HEK293 (cell line): ENCODE measurements around the gene SP7.

Experiments
- ZBTB8A ChIP-seq: fragments of 450-650 bp; formaldehyde crosslinking; IDR thresholded peaks from 2 replicates; pipeline ENCODE4 v1.5.1; 2016; ENCODE audit warnings: missing biosample characterization, missing genetic modification characterization
- ZNF138 ChIP-seq: fragments of 450-650 bp; formaldehyde crosslinking; IDR thresholded peaks from 2 replicates; pipeline ENCODE4 v1.5.1; 2016; ENCODE audit warnings: missing biosample characterization, missing genetic modification characterization, borderline replicate concordance
- ZNF350 ChIP-seq: fragments of 450-650 bp; formaldehyde crosslinking; IDR thresholded peaks from 2 replicates; pipeline ENCODE4 v1.5.0; 2017; ENCODE audit warnings: missing biosample characterization, mild to moderate bottlenecking, missing genetic modification characterization
- ZNF354C ChIP-seq: fragments of 450-650 bp; formaldehyde crosslinking; IDR thresholded peaks from 2 replicates; pipeline ENCODE4 v1.5.1; 2016; ENCODE audit warnings: missing biosample characterization, missing genetic modification characterization, low read depth, borderline replicate concordance
- ZNF529 ChIP-seq: fragments of 450-650 bp; formaldehyde crosslinking; IDR thresholded peaks from 2 replicates; pipeline ENCODE4 v1.5.1; 2017; ENCODE audit warnings: missing genetic modification characterization, missing biosample characterization; ENCODE audit not compliant: insufficient replicate concordance
- ZNF549 ChIP-seq: fragments of 450-650 bp; IDR thresholded peaks from 2 replicates; pipeline ENCODE4 v1.5.1; 2018; ENCODE audit warnings: missing biosample characterization, missing genetic modification characterization, mild to moderate bottlenecking, inconsistent platforms, moderate library complexity
- ZNF580 ChIP-seq: fragments of 450-650 bp; formaldehyde crosslinking; IDR thresholded peaks from 2 replicates; pipeline ENCODE4 v1.5.1; 2016; ENCODE audit warnings: missing biosample characterization, missing genetic modification characterization
- ZNF670 ChIP-seq: fragments of 450-650 bp; formaldehyde crosslinking; IDR thresholded peaks from 2 replicates; pipeline ENCODE4 v1.5.1; 2016; ENCODE audit warnings: missing biosample characterization, missing genetic modification characterization, low read depth
- TF ChIP-seq, protein P1 (sequence below): fragments of 450-650 bp; formaldehyde crosslinking; IDR thresholded peaks from 2 replicates; pipeline ENCODE4 v1.5.0; 2017; ENCODE audit warnings: missing biosample characterization, missing genetic modification characterization, borderline replicate concordance
- TF ChIP-seq, protein P2 (sequence below): fragments of 450-650 bp; formaldehyde crosslinking; IDR thresholded peaks from 2 replicates; pipeline ENCODE4 v1.5.1; 2016; ENCODE audit warnings: missing biosample characterization, missing genetic modification characterization
- TF ChIP-seq, protein P3 (sequence below): fragments of 450-650 bp; formaldehyde crosslinking; IDR thresholded peaks from 2 replicates; pipeline ENCODE4 v1.5.1; 2016; ENCODE audit warnings: missing biosample characterization, missing genetic modification characterization

- no peak for TF ChIP-seq ZNF670 (tag by site-specific recombination)
- TF ChIP-seq, protein P1, sequence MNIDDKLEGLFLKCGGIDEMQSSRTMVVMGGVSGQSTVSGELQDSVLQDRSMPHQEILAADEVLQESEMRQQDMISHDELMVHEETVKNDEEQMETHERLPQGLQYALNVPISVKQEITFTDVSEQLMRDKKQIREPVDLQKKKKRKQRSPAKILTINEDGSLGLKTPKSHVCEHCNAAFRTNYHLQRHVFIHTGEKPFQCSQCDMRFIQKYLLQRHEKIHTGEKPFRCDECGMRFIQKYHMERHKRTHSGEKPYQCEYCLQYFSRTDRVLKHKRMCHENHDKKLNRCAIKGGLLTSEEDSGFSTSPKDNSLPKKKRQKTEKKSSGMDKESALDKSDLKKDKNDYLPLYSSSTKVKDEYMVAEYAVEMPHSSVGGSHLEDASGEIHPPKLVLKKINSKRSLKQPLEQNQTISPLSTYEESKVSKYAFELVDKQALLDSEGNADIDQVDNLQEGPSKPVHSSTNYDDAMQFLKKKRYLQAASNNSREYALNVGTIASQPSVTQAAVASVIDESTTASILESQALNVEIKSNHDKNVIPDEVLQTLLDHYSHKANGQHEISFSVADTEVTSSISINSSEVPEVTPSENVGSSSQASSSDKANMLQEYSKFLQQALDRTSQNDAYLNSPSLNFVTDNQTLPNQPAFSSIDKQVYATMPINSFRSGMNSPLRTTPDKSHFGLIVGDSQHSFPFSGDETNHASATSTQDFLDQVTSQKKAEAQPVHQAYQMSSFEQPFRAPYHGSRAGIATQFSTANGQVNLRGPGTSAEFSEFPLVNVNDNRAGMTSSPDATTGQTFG (tag by site-specific recombination), result no peak
- TF ChIP-seq, protein P2, sequence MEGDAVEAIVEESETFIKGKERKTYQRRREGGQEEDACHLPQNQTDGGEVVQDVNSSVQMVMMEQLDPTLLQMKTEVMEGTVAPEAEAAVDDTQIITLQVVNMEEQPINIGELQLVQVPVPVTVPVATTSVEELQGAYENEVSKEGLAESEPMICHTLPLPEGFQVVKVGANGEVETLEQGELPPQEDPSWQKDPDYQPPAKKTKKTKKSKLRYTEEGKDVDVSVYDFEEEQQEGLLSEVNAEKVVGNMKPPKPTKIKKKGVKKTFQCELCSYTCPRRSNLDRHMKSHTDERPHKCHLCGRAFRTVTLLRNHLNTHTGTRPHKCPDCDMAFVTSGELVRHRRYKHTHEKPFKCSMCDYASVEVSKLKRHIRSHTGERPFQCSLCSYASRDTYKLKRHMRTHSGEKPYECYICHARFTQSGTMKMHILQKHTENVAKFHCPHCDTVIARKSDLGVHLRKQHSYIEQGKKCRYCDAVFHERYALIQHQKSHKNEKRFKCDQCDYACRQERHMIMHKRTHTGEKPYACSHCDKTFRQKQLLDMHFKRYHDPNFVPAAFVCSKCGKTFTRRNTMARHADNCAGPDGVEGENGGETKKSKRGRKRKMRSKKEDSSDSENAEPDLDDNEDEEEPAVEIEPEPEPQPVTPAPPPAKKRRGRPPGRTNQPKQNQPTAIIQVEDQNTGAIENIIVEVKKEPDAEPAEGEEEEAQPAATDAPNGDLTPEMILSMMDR (tag by site-specific recombination), result no peak
- TF ChIP-seq, protein P3, sequence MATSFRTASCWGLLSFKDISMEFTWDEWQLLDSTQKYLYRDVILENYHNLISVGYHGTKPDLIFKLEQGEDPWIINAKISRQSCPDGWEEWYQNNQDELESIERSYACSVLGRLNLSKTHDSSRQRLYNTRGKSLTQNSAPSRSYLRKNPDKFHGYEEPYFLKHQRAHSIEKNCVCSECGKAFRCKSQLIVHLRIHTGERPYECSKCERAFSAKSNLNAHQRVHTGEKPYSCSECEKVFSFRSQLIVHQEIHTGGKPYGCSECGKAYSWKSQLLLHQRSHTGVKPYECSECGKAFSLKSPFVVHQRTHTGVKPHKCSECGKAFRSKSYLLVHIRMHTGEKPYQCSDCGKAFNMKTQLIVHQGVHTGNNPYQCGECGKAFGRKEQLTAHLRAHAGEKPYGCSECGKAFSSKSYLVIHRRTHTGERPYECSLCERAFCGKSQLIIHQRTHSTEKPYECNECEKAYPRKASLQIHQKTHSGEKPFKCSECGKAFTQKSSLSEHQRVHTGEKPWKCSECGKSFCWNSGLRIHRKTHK (tag by site-specific recombination), result no peak
- no peak for TF ChIP-seq ZBTB8A
- TF ChIP-seq ZNF549 (tag by site-specific recombination), result no peak
- no peak for TF ChIP-seq ZNF350 (tag by site-specific recombination)
- no peak for TF ChIP-seq ZNF529 (tag by site-specific recombination)
- no peak for TF ChIP-seq ZNF580
- no peak for TF ChIP-seq ZNF354C (tag by site-specific recombination)
- TF ChIP-seq ZNF138 (tag by site-specific recombination), result no peak
These were observed 45.5 kb downstream of the SP7 start for GRCh38 chr12:53290661-53291060.
